Measurements from ENCODE around the gene DNAJC27.

DNA sequence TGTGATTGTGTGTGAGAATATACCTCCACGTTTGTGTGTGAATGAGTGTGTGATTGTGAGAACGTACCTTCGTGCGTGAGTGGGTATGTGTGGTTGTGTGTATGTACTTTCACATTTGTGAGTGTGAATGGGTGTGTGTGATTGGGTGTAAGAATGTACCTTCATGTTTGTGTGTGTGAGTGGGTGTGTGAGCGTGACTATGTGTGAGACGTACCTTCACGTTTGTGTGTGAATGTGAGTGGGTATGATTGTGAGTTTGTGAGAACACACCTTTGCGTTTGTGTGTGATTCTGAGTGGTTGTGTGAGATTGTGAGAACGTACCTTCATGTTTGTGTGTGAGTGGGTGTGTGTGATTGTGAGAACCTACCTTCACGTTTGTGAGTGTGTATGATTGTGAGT lies 45.9 kb downstream of the DNAJC27 start:
- no peak for TF ChIP-seq POLR2A (IDR thresholded peaks at IDR 0.05; ENCODE audit: low read length)
- TF ChIP-seq GATA1 (IDR thresholded peaks at IDR 0.05; ENCODE audit: low read depth, low read length) = no peak

All from erythroblast (primary cell).